ENCODE results near the gene PTPRM.

Gene PTPRM

GRCh38 chr18:8151181-8151580, 584.1 kb downstream of the PTPRM start:
- H4K20me1 ChIP-seq (ENCODE audit: insufficient read depth, low read length) = no peaks in the 10 kb centered on the region
- no peaks in the 10 kb centered on the region for H3K27me3 ChIP-seq (replicated peaks; ENCODE audit: insufficient read depth, low read length)
- H3F3A ChIP-seq (ENCODE audit: insufficient read depth, low read length) = no peaks in the 10 kb centered on the region
- H3K9ac ChIP-seq (ENCODE audit: low read length) = no peak overlapping the region
- DNase-seq = no peak
- H3K9me2 ChIP-seq (replicated peaks; ENCODE audit: insufficient read depth, low read length) = no peaks in the 10 kb centered on the region
- H3K36me3 ChIP-seq (replicated peaks; ENCODE audit: insufficient read depth, low read length) = no peaks in the 10 kb centered on the region
- no peak overlapping the region for H3K27ac ChIP-seq (ENCODE audit: low read length)
- TF ChIP-seq EZH2 (optimal IDR thresholded peaks at IDR 0.05; ENCODE audit: low read depth, low read length) (no peak), CTCF (IDR thresholded peaks at IDR 0.05; ENCODE audit: low read length) (no peak), EZH2phosphoT487 (IDR thresholded peaks at IDR 0.05; ENCODE audit: low read length) (no peak)
- no peak overlapping the region for H2AFZ ChIP-seq (ENCODE audit: low read length)
- H3K4me1 ChIP-seq (ENCODE audit: low read length) = no peaks in the 10 kb centered on the region
- H3K79me2 ChIP-seq (ENCODE audit: low read length) = no peaks in the 10 kb centered on the region
- H3K4me3 ChIP-seq (ENCODE audit: low read length) = no peak overlapping the region
- no peak overlapping the region for H3K4me2 ChIP-seq (ENCODE audit: low read depth, low read length)
- no peaks in the 10 kb centered on the region for H3K9me3 ChIP-seq (replicated peaks; ENCODE audit: insufficient read depth, low read length)

- H3K4me2 ChIP-seq (ENCODE audit: low read depth, low read length) = no peak overlapping the region
- no peaks in the 10 kb centered on the region for H3K36me3 ChIP-seq (replicated peaks; ENCODE audit: insufficient read depth, low read length)
Observed at GRCh38 chr18:8153887-8154583, 586.9 kb downstream of the PTPRM start.

GRCh38 chr18:8162802-8163201, 595.7 kb downstream of the PTPRM start:
- no peaks in the 10 kb centered on the region for H3K4me1 ChIP-seq (ENCODE audit: low read length)

More at GRCh38 chr18:8153887-8154583, 586.9 kb downstream of the PTPRM start:
- Histone ChIP-seq H3K79me2 (ENCODE audit: low read length) (no peaks in the 10 kb centered on the region), H4K20me1 (ENCODE audit: insufficient read depth, low read length) (no peaks in the 10 kb centered on the region), H3K9me2 (replicated peaks; ENCODE audit: insufficient read depth, low read length) (no peaks in the 10 kb centered on the region), H3K4me1 (ENCODE audit: low read length) (no peaks in the 10 kb centered on the region), H2AFZ (ENCODE audit: low read length) (no peak overlapping the region), H3K9me3 (replicated peaks; ENCODE audit: insufficient read depth, low read length) (no peaks in the 10 kb centered on the region), H3K9ac (ENCODE audit: low read length) (no peak overlapping the region), H3K27me3 (replicated peaks; ENCODE audit: insufficient read depth, low read length) (no peaks in the 10 kb centered on the region), H3K27ac (ENCODE audit: low read length) (no peak overlapping the region), H3F3A (ENCODE audit: insufficient read depth, low read length) (no peaks in the 10 kb centered on the region), H3K4me3 (ENCODE audit: low read length) (no peak overlapping the region)
- no peak for DNase-seq
- TF ChIP-seq EZH2phosphoT487 (IDR thresholded peaks at IDR 0.05; ENCODE audit: low read length) = no peak
- TF ChIP-seq EZH2 (optimal IDR thresholded peaks at IDR 0.05; ENCODE audit: low read depth, low read length) = no peak
- no peak for TF ChIP-seq CTCF (IDR thresholded peaks at IDR 0.05; ENCODE audit: low read length)

More at GRCh38 chr18:8162802-8163201, 595.7 kb downstream of the PTPRM start:
- Histone ChIP-seq H2AFZ (ENCODE audit: low read length) (no peak overlapping the region), H3K9me2 (replicated peaks; ENCODE audit: insufficient read depth, low read length) (no peaks in the 10 kb centered on the region), H3F3A (ENCODE audit: insufficient read depth, low read length) (no peaks in the 10 kb centered on the region), H3K9me3 (replicated peaks; ENCODE audit: insufficient read depth, low read length) (no peaks in the 10 kb centered on the region), H3K4me3 (ENCODE audit: low read length) (no peak overlapping the region), H3K27me3 (replicated peaks; ENCODE audit: insufficient read depth, low read length) (no peaks in the 10 kb centered on the region), H4K20me1 (ENCODE audit: insufficient read depth, low read length) (no peaks in the 10 kb centered on the region), H3K27ac (ENCODE audit: low read length) (no peak overlapping the region), H3K79me2 (ENCODE audit: low read length) (no peaks in the 10 kb centered on the region), H3K4me2 (ENCODE audit: low read depth, low read length) (no peak overlapping the region), H3K9ac (ENCODE audit: low read length) (no peak overlapping the region), H3K36me3 (replicated peaks; ENCODE audit: insufficient read depth, low read length) (no peaks in the 10 kb centered on the region)
- no peak for TF ChIP-seq CTCF (IDR thresholded peaks at IDR 0.05; ENCODE audit: low read length)
- no peak for DNase-seq
